ENCODE measurements around the gene MEGF9.

GRCh38 chr9:120761006-120761405 lies 46.7 kb upstream of the MEGF9 start:
- TF ChIP-seq GFI1 (CRISPR knock-in tag; IDR thresholded peaks at IDR 0.05; ENCODE audit: borderline replicate concordance): no peak
- TF ChIP-seq KMT2A (CRISPR knock-in tag; IDR thresholded peaks at IDR 0.05): no peak
- no peak for TF ChIP-seq BRCA1 (CRISPR knock-in tag; IDR thresholded peaks at IDR 0.05)
- no peak for TF ChIP-seq DPF2 (CRISPR knock-in tag; IDR thresholded peaks at IDR 0.05; ENCODE audit: borderline replicate concordance, low read depth)
- no peak for TF ChIP-seq ZNF121 (CRISPR knock-in tag; IDR thresholded peaks at IDR 0.05)
- TF ChIP-seq HNRNPLL (IDR thresholded peaks at IDR 0.05; ENCODE audit: low read depth, low read length, poor library complexity, severe bottlenecking): no peak
- TF ChIP-seq ZNF274 (CRISPR knock-in tag; IDR thresholded peaks at IDR 0.05): no peak
- no peak for TF ChIP-seq POLR2A (IDR thresholded peaks at IDR 0.05; ENCODE audit: insufficient read depth in 1 of 2, low read depth in 2 of 2, low read length in 2 of 2)
- no peak for TF ChIP-seq KDM4B (CRISPR knock-in tag; IDR thresholded peaks at IDR 0.05)
- TF ChIP-seq CTCF (CRISPR knock-in tag; IDR thresholded peaks at IDR 0.05): no peak
- no peak for TF ChIP-seq FOXA1 (IDR thresholded peaks at IDR 0.05)
- no peak for TF ChIP-seq FOXA1 (CRISPR knock-in tag; IDR thresholded peaks at IDR 0.05)
- TF ChIP-seq ZNF646 (CRISPR knock-in tag; IDR thresholded peaks at IDR 0.05): no peak
- TF ChIP-seq ZNF607 (CRISPR knock-in tag; IDR thresholded peaks at IDR 0.05; ENCODE audit: borderline replicate concordance): no peak
- no peak for TF ChIP-seq PAF1 (CRISPR knock-in tag; IDR thresholded peaks at IDR 0.05)
